Mucosa of descending colon (tissue), 3 donors: Measurements from ENCODE around the gene KCND2. TPM values are rescaled to one million over a fixed set of nuclear protein-coding genes. Genes with fewer than 3 reads are reported as not detected.

Source experiments
- ATAC-seq: fragments of 200-7000 bp; cut with Tn5 transposase; one replicate; pipeline ENCODE4 v1.9.1; 2020; ENCODE audit warnings: mild to moderate bottlenecking, moderate library complexity
- DNase-seq, 3 donors: peaks; one replicate each; pipeline ENCODE4 v3.0.0-alpha.2; 2020
- H3K36me3 ChIP-seq: fragments of 200-600 bp; one replicate; pipeline ENCODE4 v1.8.0; 2021; ENCODE audit warnings: low read depth, mild to moderate bottlenecking
- H3K4me1 ChIP-seq: fragments of 200-600 bp; one replicate; pipeline ENCODE4 v1.8.0; 2021; ENCODE audit warnings: low read depth, mild to moderate bottlenecking
- H3K4me3 ChIP-seq: fragments of 200-600 bp; one replicate; pipeline ENCODE4 v1.8.0; 2021; ENCODE audit warnings: mild to moderate bottlenecking
- H3K9me3 ChIP-seq: fragments of 200-600 bp; one replicate; pipeline ENCODE4 v1.8.0; 2021; ENCODE audit warnings: mild to moderate bottlenecking
- CTCF ChIP-seq: fragments of 200-600 bp; IDR thresholded peaks from one replicate; pipeline ENCODE4 v1.8.0; 2022; ENCODE audit warnings: antibody characterized with exemption, mild to moderate bottlenecking
- intact Hi-C, 2 donors: fragments of 100-400 bp; cut with DNase I in 1 of 2; cut with micrococcal nuclease in 1 of 2; formaldehyde crosslinking; loops; one replicate each; pipeline versions ENCODE4 v1.11.0 to v1.11.1; 2022; cut with DNase I, micrococcal nuclease
- total RNA-seq, 3 donors: library from RNA; stranded (reverse); fragmentation: NEBNext Ultra II Directional in 2 of 3; extraction: Animal tissue kit (Norgen Biotek cat#: 25700) in 2 of 3; gene quantifications; one replicate each; pipeline versions ENCODE4 v1.2.1 to v1.2.4, GENCODE V29; 2021 to 2023
- donor health status: DM: no; HTN: no; CAD: no; lungs with moderate emphysema.
- donor health status: DM: no; HTN: no; CAD: no.
- donor health status: DM: no; HTN: yes; CAD: no.

KCND2 gene
- total RNA-seq, 3 donors from 2014 or later = 0.09 to 0.98 (median 0.41) TPM

- H3K36me3 ChIP-seq = no peaks in the 10 kb centered on the region
- ATAC-seq (no peak), DNase-seq (no peak)
- no peak for TF ChIP-seq CTCF
- intact Hi-C loops = no loop called here
- no peaks in the 10 kb centered on the region for H3K4me1 ChIP-seq
- no peak overlapping the region for H3K4me3 ChIP-seq
- no peaks in the 10 kb centered on the region for H3K9me3 ChIP-seq
Observed at GRCh38 chr7:120311028-120311788, 38.2 kb downstream of the KCND2 start.

GRCh38 chr7:120320218-120320961, 47.4 kb downstream of the KCND2 start:
- DNase-seq (no peak), ATAC-seq (no peak)
- no peak for TF ChIP-seq CTCF
- H3K9me3 ChIP-seq = no peaks in the 10 kb centered on the region
- H3K36me3 ChIP-seq = no peaks in the 10 kb centered on the region
- H3K4me1 ChIP-seq = no peaks in the 10 kb centered on the region
- intact Hi-C loops = no loop called here
- no peak overlapping the region for H3K4me3 ChIP-seq

GRCh38 chr7:120327054-120327453, 54.1 kb downstream of the KCND2 start:
- ATAC-seq (no peak), DNase-seq (no peak)
- Histone ChIP-seq H3K36me3 (no peaks in the 10 kb centered on the region), H3K4me3 (no peak overlapping the region), H3K4me1 (no peaks in the 10 kb centered on the region), H3K9me3 (no peaks in the 10 kb centered on the region)
- intact Hi-C loops = no loop called here
- no peak for TF ChIP-seq CTCF

GRCh38 chr7:120332433-120332832, 59.5 kb downstream of the KCND2 start:
- intact Hi-C loops = no loop called here
- TF ChIP-seq CTCF = no peak
- Histone ChIP-seq H3K9me3 (no peaks in the 10 kb centered on the region), H3K4me3 (no peak overlapping the region), H3K36me3 (no peaks in the 10 kb centered on the region), H3K4me1 (no peaks in the 10 kb centered on the region)
- no peak for ATAC-seq
- DNase-seq = no peak

GRCh38 chr7:120334475-120334874, 61.5 kb downstream of the KCND2 start:
- no peak overlapping the region for H3K4me3 ChIP-seq
- ATAC-seq (no peak), DNase-seq (no peak)
- no peaks in the 10 kb centered on the region for H3K36me3 ChIP-seq
- H3K4me1 ChIP-seq = no peaks in the 10 kb centered on the region
- intact Hi-C loops = no loop called here
- H3K9me3 ChIP-seq = no peaks in the 10 kb centered on the region
- no peak for TF ChIP-seq CTCF
